Measurements from ENCODE around the gene NGLY1. TPM values are rescaled to one million over a fixed set of nuclear protein-coding genes. Genes with fewer than 3 reads are reported as not detected.

NGLY1 gene
- total RNA-seq, 1 donor from 2014 or later: 23.9 TPM

DNA sequence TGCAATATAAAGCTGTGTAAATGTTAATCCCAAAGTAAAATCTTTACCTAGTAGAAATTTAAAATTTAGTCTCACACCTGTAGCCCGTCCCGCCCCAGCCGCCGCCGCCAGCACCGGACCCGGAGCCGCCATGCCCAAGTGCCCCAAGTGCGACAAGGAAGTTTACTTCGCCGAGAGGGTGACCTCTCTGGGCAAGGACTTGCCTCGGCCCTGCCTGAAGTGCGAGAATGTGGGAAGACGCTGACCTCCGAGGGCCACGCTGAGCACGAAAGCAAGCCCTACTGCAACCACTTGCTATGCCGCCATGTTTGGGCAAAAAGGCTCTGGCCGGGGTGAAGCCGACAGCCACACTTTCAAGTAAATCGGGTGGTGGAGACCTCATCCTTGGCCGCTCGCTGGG is 96.5 kb downstream of the NGLY1 start:
- no peak overlapping the region for H3K9ac ChIP-seq (ENCODE audit: low read length)
- H3K4me2 ChIP-seq (ENCODE audit: low read length): no peak overlapping the region
- H3K4me3 ChIP-seq (ENCODE audit: insufficient read depth, low read depth, low read length): no peak overlapping the region
- no peaks in the 10 kb centered on the region for H3K79me2 ChIP-seq (ENCODE audit: insufficient read depth, low read length)
- H3K36me3 ChIP-seq (ENCODE audit: insufficient read depth, low read length): no peaks in the 10 kb centered on the region
- H3K27ac Mint-ChIP-seq (ENCODE audit: unreplicated experiment): no peak overlapping the region
- H2AFZ ChIP-seq (ENCODE audit: low read depth, low read length): no peak overlapping the region
- no peak overlapping the region for H3K27ac ChIP-seq (ENCODE audit: low read depth, low read length)
- no peaks in the 10 kb centered on the region for H3K4me1 ChIP-seq (ENCODE audit: insufficient read depth, low read length)
- DNase-seq (ENCODE audit: low read depth): no peak
- H3K27me3 Mint-ChIP-seq (ENCODE audit: low read depth, unreplicated experiment): peaks cover 7% of the 10 kb centered on the region
- FAIRE-seq: no peak
- H3K9me3 ChIP-seq (ENCODE audit: insufficient read depth, low read depth, low read length): no peaks in the 10 kb centered on the region
- H4K20me1 ChIP-seq (ENCODE audit: insufficient read depth, low read length): no peaks in the 10 kb centered on the region
- no peak overlapping the region for H3K4me3 Mint-ChIP-seq (ENCODE audit: unreplicated experiment)
- peaks cover 4% of the 10 kb centered on the region for H3K4me1 Mint-ChIP-seq (ENCODE audit: low read depth, unreplicated experiment)
- no peaks in the 10 kb centered on the region for H3K36me3 Mint-ChIP-seq (ENCODE audit: low read depth, unreplicated experiment)
- H3K27me3 ChIP-seq (ENCODE audit: insufficient read depth, low read length): no peaks in the 10 kb centered on the region
- TF ChIP-seq EZH2 (IDR thresholded peaks at IDR 0.05; ENCODE audit: insufficient read depth, low read length) (no peak), CTCF (IDR thresholded peaks at IDR 0.05; ENCODE audit: insufficient read depth, low read depth, low read length) (no peak)
- no peaks in the 10 kb centered on the region for H3K9me3 Mint-ChIP-seq (ENCODE audit: unreplicated experiment)

GRCh38 chr3:25683882-25684281 is 99.4 kb downstream of the NGLY1 start:
- DNase-seq (ENCODE audit: low read depth): no peak

More at GRCh38 chr3:25683882-25684281, 99.4 kb downstream of the NGLY1 start:
- Histone ChIP-seq H3K9me3 (ENCODE audit: insufficient read depth, low read depth, low read length) (no peaks in the 10 kb centered on the region), H4K20me1 (ENCODE audit: insufficient read depth, low read length) (no peaks in the 10 kb centered on the region), H3K36me3 (ENCODE audit: insufficient read depth, low read length) (no peaks in the 10 kb centered on the region), H3K4me3 (ENCODE audit: insufficient read depth, low read depth, low read length) (no peak overlapping the region), H3K4me1 (ENCODE audit: insufficient read depth, low read length) (no peaks in the 10 kb centered on the region), H2AFZ (ENCODE audit: low read depth, low read length) (no peak overlapping the region), H3K27ac (ENCODE audit: low read depth, low read length) (no peak overlapping the region), H3K79me2 (ENCODE audit: insufficient read depth, low read length) (no peaks in the 10 kb centered on the region), H3K4me2 (ENCODE audit: low read length) (no peak overlapping the region), H3K27me3 (ENCODE audit: insufficient read depth, low read length) (no peaks in the 10 kb centered on the region), H3K9ac (ENCODE audit: low read length) (no peak overlapping the region)
- Mint-ChIP-seq H3K36me3 (ENCODE audit: low read depth, unreplicated experiment) (no peaks in the 10 kb centered on the region), H3K27me3 (ENCODE audit: low read depth, unreplicated experiment) (peaks cover 4% of the 10 kb centered on the region), H3K4me3 (ENCODE audit: unreplicated experiment) (no peak overlapping the region), H3K9me3 (ENCODE audit: unreplicated experiment) (no peaks in the 10 kb centered on the region), H3K27ac (ENCODE audit: unreplicated experiment) (no peak overlapping the region), H3K4me1 (ENCODE audit: low read depth, unreplicated experiment) (peaks cover 4% of the 10 kb centered on the region)
- FAIRE-seq: no peak
- TF ChIP-seq CTCF (IDR thresholded peaks at IDR 0.05; ENCODE audit: insufficient read depth, low read depth, low read length): no peak
- TF ChIP-seq EZH2 (IDR thresholded peaks at IDR 0.05; ENCODE audit: insufficient read depth, low read length): no peak

All from astrocyte (in vitro differentiated cells and primary cell).